ENCODE data around the gene OR2T35. TPM values are rescaled to one million over a fixed set of nuclear protein-coding genes. Genes with fewer than 3 reads are reported as not detected.

Gene OR2T35
- total RNA-seq, 1 experiment from 2014 or later: not detected

GRCh38 chr1:248597589-248597988, 47.5 kb downstream of the OR2T35 start, which contains the start of gene OR2T10 (continued):
- TF ChIP-seq, protein P1, sequence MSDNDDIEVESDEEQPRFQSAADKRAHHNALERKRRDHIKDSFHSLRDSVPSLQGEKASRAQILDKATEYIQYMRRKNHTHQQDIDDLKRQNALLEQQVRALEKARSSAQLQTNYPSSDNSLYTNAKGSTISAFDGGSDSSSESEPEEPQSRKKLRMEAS (IDR thresholded peaks at IDR 0.05): no peak
- TF ChIP-seq SP1 (IDR thresholded peaks at IDR 0.05; ENCODE audit: low read depth): no peak
- no peak for TF ChIP-seq EZH2 (IDR thresholded peaks at IDR 0.05)
- no peak for TF ChIP-seq SIN3A (IDR thresholded peaks at IDR 0.05; ENCODE audit: low read depth)
- no peak for TF ChIP-seq ELF1 (IDR thresholded peaks at IDR 0.05; ENCODE audit: borderline replicate concordance, low read depth)
- TF ChIP-seq YY1 (IDR thresholded peaks at IDR 0.05; ENCODE audit: extremely low read depth, insufficient replicate concordance, low read depth, low read length): no peak
- no peak for TF ChIP-seq FOSL1 (IDR thresholded peaks at IDR 0.05; ENCODE audit: low read depth)
- no peak for TF ChIP-seq ZFX (IDR thresholded peaks at IDR 0.05)
- no peak for TF ChIP-seq CTCF (IDR thresholded peaks at IDR 0.05 in 2 of 3, conservative IDR thresholded peaks at IDR 0.05 in 1 of 3; ENCODE audit: borderline replicate concordance in 1 of 3, insufficient read depth in 1 of 3, low read depth in 2 of 3, low read length in 2 of 3)
- no peak for TF ChIP-seq RAD21 (IDR thresholded peaks at IDR 0.05; ENCODE audit: low read depth)

- BruUV-seq (replicated peaks): no TSS peak
- POLR2A ChIA-PET: no interaction called here
- intact Hi-C loops (cut with micrococcal nuclease): no loop called here
- Histone ChIP-seq H3K27ac (ENCODE audit: low read depth, low read length) (no peak overlapping the region), H3K4me1 (ENCODE audit: control insufficient read depth in 1 of 2, insufficient read depth in 2 of 2, low read length in 2 of 2) (no peaks in the 10 kb centered on the region), H3K4me3 (replicated peaks in 1 of 2; ENCODE audit: low read depth in 1 of 2, low read length in 2 of 2) (no peak overlapping the region), H3K79me2 (ENCODE audit: insufficient read depth, low read length) (no peaks in the 10 kb centered on the region), H3K9ac (ENCODE audit: low read length) (no peak overlapping the region), H3K9me2 (ENCODE audit: insufficient read depth) (no peaks in the 10 kb centered on the region), H3K27me3 (ENCODE audit: insufficient read depth, low read length) (no peaks in the 10 kb centered on the region), H3K4me2 (ENCODE audit: low read length) (no peak overlapping the region), H3K9me3 (ENCODE audit: control insufficient read depth in 1 of 2, insufficient read depth in 1 of 2, low read depth in 1 of 2, low read length in 2 of 2) (no peaks in the 10 kb centered on the region), H4K20me1 (ENCODE audit: insufficient read depth) (no peaks in the 10 kb centered on the region), H2AFZ (ENCODE audit: low read depth, low read length, poor library complexity, severe bottlenecking) (no peak overlapping the region), H3K36me3 (ENCODE audit: control insufficient read depth in 1 of 2, insufficient read depth in 2 of 2, low read length in 2 of 2) (no peaks in the 10 kb centered on the region)
- CTCF ChIA-PET: no interaction called here
- DNase-seq (ENCODE audit: low read depth, low spot score): no peak
- RAD21 ChIA-PET (ENCODE audit: low non-redundant PET in 1 of 2, low total read pairs in 2 of 2, uncharacterized antibody in 2 of 2, unreplicated experiment in 2 of 2): no interaction called here
- no peak for ATAC-seq
- TF ChIP-seq EZH2 (IDR thresholded peaks at IDR 0.05) (no peak), EZH2phosphoT487 (IDR thresholded peaks at IDR 0.05; ENCODE audit: borderline replicate concordance) (no peak), ZFX (IDR thresholded peaks at IDR 0.05) (no peak), YY1 (IDR thresholded peaks at IDR 0.05; ENCODE audit: extremely low read depth, insufficient replicate concordance, low read depth, low read length) (no peak), CBX3 (IDR thresholded peaks at IDR 0.05; ENCODE audit: low read depth) (no peak), SP1 (IDR thresholded peaks at IDR 0.05; ENCODE audit: low read depth) (no peak), RAD21 (IDR thresholded peaks at IDR 0.05; ENCODE audit: low read depth) (no peak), SRF (IDR thresholded peaks at IDR 0.05; ENCODE audit: low read depth) (no peak), ATF3 (IDR thresholded peaks at IDR 0.05) (no peak), FOSL1 (IDR thresholded peaks at IDR 0.05; ENCODE audit: low read depth) (no peak), TCF7L2 (IDR thresholded peaks at IDR 0.05; ENCODE audit: borderline replicate concordance, extremely low read depth, insufficient read depth, insufficient read length) (no peak), POLR2A (IDR thresholded peaks at IDR 0.05; ENCODE audit: borderline replicate concordance, extremely low read depth, insufficient read depth, insufficient read length) (no peak), CTCF (IDR thresholded peaks at IDR 0.05 in 2 of 3, conservative IDR thresholded peaks at IDR 0.05 in 1 of 3; ENCODE audit: borderline replicate concordance in 1 of 3, insufficient read depth in 1 of 3, low read depth in 2 of 3, low read length in 2 of 3) (no peak)
- TF ChIP-seq, protein P1 (IDR thresholded peaks at IDR 0.05): no peak
Measured at GRCh38 chr1:248596615-248597014, 48.5 kb downstream of the OR2T35 start.
